ENCODE data around the gene PCBD1.

PCBD1 gene

DNA sequence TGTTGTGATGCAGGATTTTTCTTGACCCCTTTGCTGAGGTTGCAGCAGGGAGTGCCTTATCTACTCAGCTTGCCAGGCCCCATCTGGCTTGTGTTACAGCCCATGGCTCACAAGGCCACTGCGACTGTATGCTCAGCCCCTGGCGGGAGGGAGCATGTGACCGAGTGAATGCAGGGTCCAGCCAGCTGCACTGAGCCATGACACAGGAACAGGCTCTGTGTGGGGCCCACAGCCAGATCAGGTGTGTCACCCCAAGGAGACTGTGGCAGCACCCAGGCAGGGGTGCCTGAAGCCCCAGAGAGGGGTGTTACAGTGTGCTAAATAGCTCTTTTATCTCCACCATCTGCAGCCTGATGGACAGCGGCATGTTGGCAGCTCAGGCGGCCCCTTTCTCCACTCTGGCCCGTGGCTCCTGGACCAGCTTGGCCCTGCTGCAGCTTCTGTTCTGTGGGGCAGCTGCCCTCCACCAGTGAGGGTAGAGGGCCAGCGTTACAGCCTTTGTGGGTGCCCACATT is 2.6 kb upstream of the PCBD1 start:
- Histone ChIP-seq H3K27me3 (ENCODE audit: insufficient read depth, low read length, poor library complexity) (no peaks in the 10 kb centered on the region), H3K4me1 (ENCODE audit: insufficient read depth, low read length) (peaks cover 19% of the 10 kb centered on the region), H3K4me2 (ENCODE audit: insufficient read depth, low read length) (no peak overlapping the region), H3K36me3 (ENCODE audit: insufficient read depth, low read length) (no peaks in the 10 kb centered on the region), H3K9ac (ENCODE audit: low read depth, low read length) (no peak overlapping the region), H2AFZ (ENCODE audit: low read depth, low read length) (no peak overlapping the region), H3K4me3 (ENCODE audit: low read depth in 1 of 2, low read length in 2 of 2) (no peak overlapping the region), H3K27ac (ENCODE audit: low read length) (no peak overlapping the region), H3K9me3 (ENCODE audit: insufficient read depth, low read length, severe bottlenecking) (no peaks in the 10 kb centered on the region), H3K79me2 (ENCODE audit: insufficient read depth, low read length) (no peaks in the 10 kb centered on the region), H4K20me1 (ENCODE audit: insufficient read depth, low read length) (no peaks in the 10 kb centered on the region)
- DNase-seq (no peak), ATAC-seq (ENCODE audit: insufficient read depth, low read depth) (no peak)
- TF ChIP-seq EZH2 (IDR thresholded peaks at IDR 0.05; ENCODE audit: borderline replicate concordance, low read depth, low read length, severe bottlenecking) (no peak), CTCF (IDR thresholded peaks at IDR 0.05; ENCODE audit: borderline replicate concordance, extremely low read depth, low read length, poor library complexity, severe bottlenecking) (no peak)

- H3K4me3 ChIP-seq (ENCODE audit: low read depth in 1 of 2, low read length in 2 of 2), result no peak overlapping the region
- peaks cover 19% of the 10 kb centered on the region for H3K4me1 ChIP-seq (ENCODE audit: insufficient read depth, low read length)
- peak overlapping the region; percentile 98; the same call in 1 of the 2 replicates for H2AFZ ChIP-seq (ENCODE audit: low read depth, low read length)
- no peaks in the 10 kb centered on the region for H3K79me2 ChIP-seq (ENCODE audit: insufficient read depth, low read length)
- no peaks in the 10 kb centered on the region for H3K9me3 ChIP-seq (ENCODE audit: insufficient read depth, low read length, severe bottlenecking)
- ATAC-seq (ENCODE audit: insufficient read depth, low read depth) (no peak), DNase-seq (no peak)
- no peaks in the 10 kb centered on the region for H4K20me1 ChIP-seq (ENCODE audit: insufficient read depth, low read length)
- H3K27me3 ChIP-seq (ENCODE audit: insufficient read depth, low read length, poor library complexity), result no peaks in the 10 kb centered on the region
- H3K36me3 ChIP-seq (ENCODE audit: insufficient read depth, low read length), result peaks cover 6% of the 10 kb centered on the region; the same call in 1 of the 2 replicates
- no peak overlapping the region for H3K9ac ChIP-seq (ENCODE audit: low read depth, low read length)
- H3K4me2 ChIP-seq (ENCODE audit: insufficient read depth, low read length), result peak overlapping the region; percentile 92
- no peak overlapping the region for H3K27ac ChIP-seq (ENCODE audit: low read length)
- TF ChIP-seq CTCF (IDR thresholded peaks at IDR 0.05; ENCODE audit: borderline replicate concordance, extremely low read depth, low read length, poor library complexity, severe bottlenecking), result no peak
- TF ChIP-seq EZH2 (IDR thresholded peaks at IDR 0.05; ENCODE audit: borderline replicate concordance, low read depth, low read length, severe bottlenecking), result no peak
Measured at GRCh38 chr10:70889291-70889690, 926 bp upstream of the PCBD1 start.

DNA sequence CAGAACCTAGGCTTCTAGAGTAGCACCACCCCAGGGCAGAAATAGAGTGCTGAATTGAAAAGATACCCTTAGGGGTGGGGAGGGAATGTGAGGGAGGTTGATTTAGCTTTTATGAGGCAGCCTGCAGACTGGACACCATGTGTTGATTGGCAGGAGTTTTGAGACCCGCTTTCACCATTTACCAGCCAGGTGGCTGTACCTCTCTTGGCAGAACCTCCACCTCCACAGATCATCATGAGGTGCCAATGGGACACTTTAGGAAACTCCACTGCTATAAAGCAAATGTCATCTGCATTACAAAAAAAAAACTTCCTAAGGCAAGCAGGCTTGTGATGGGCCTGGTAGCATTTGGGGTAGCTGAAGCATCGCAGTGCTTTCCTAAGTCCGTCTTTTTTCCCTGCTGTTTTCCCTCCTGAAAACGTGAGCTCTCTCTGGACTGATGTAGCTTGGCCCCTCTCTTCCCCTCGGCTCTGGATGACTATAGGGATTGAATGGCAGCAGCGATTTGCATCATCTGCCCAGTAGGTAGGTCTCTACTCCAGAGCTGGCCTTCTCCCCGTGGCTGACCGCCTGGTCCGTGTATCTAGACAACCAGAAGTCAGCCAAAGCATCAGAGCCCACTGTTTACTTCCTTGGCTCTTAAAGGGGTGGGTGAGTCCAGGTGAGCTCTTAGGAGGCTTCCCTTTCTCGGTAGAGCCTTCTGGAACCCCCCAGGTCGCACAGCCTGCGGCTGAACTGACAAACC is 1.3 kb downstream of the PCBD1 start:
- H2AFZ ChIP-seq (ENCODE audit: low read depth, low read length), result peak overlapping the region; percentile 98
- peak overlapping the region; percentile 88 for H3K9ac ChIP-seq (ENCODE audit: low read depth, low read length)
- H3K4me3 ChIP-seq (ENCODE audit: low read depth in 1 of 2, low read length in 2 of 2), result peak overlapping the region; percentile 44 to 74; a peak in 3 of 4 replicates

More for the DNA sequence above, 1.3 kb downstream of the PCBD1 start:
- DNase-seq, result no peak
- no peak for ATAC-seq (ENCODE audit: insufficient read depth, low read depth)
- Histone ChIP-seq H3K9me3 (ENCODE audit: insufficient read depth, low read length, severe bottlenecking) (no peaks in the 10 kb centered on the region), H3K36me3 (ENCODE audit: insufficient read depth, low read length) (peaks cover 6% of the 10 kb centered on the region; the same call in 1 of the 2 replicates), H3K79me2 (ENCODE audit: insufficient read depth, low read length) (no peaks in the 10 kb centered on the region), H3K27ac (ENCODE audit: low read length) (peak overlapping the region; percentile 69; the same call in 1 of the 2 replicates), H3K4me2 (ENCODE audit: insufficient read depth, low read length) (peak overlapping the region; percentile 92), H3K27me3 (ENCODE audit: insufficient read depth, low read length, poor library complexity) (no peaks in the 10 kb centered on the region), H3K4me1 (ENCODE audit: insufficient read depth, low read length) (peaks cover 19% of the 10 kb centered on the region), H4K20me1 (ENCODE audit: insufficient read depth, low read length) (no peaks in the 10 kb centered on the region)
- TF ChIP-seq CTCF (IDR thresholded peaks at IDR 0.05; ENCODE audit: borderline replicate concordance, extremely low read depth, low read length, poor library complexity, severe bottlenecking) (no peak), EZH2 (IDR thresholded peaks at IDR 0.05; ENCODE audit: borderline replicate concordance, low read depth, low read length, severe bottlenecking) (no peak)

Data from DND-41 (cell line).